HG02938 (cell line): ENCODE results near the gene CLEC16A.

Experiments
- ATAC-seq: cut with Tn5 transposase; IDR thresholded peaks from one replicate; pipeline ENCODE4 v1.9.1; 2021; ENCODE audit warnings: mild to moderate bottlenecking, moderate library complexity; ENCODE audit not compliant: unreplicated experiment

CLEC16A gene

GRCh38 chr16:11076259-11077018, 132.1 kb downstream of the CLEC16A start:
- ATAC-seq = peak; percentile 59

GRCh38 chr16:11078812-11079459, 134.6 kb downstream of the CLEC16A start:
- no peak for ATAC-seq

- ATAC-seq = no peak
These were observed 135.4 kb downstream of the CLEC16A start for GRCh38 chr16:11079652-11080187.

GRCh38 chr16:11080327-11080967, 136.1 kb downstream of the CLEC16A start:
- ATAC-seq = no peak

- no peak for ATAC-seq
These were observed 136.8 kb downstream of the CLEC16A start for GRCh38 chr16:11080999-11081630.

GRCh38 chr16:11082108-11082859, 137.9 kb downstream of the CLEC16A start:
- no peak for ATAC-seq

- no peak for ATAC-seq
These were observed 138.6 kb downstream of the CLEC16A start for GRCh38 chr16:11082860-11083388.

GRCh38 chr16:11084484-11084875, 140.1 kb downstream of the CLEC16A start:
- ATAC-seq = no peak

GRCh38 chr16:11084876-11085485, 140.6 kb downstream of the CLEC16A start:
- no peak for ATAC-seq

- ATAC-seq = no peak
These were observed 141.6 kb downstream of the CLEC16A start for GRCh38 chr16:11085916-11086315.

- ATAC-seq = no peak
These were observed 143.3 kb downstream of the CLEC16A start for GRCh38 chr16:11087691-11088073.

GRCh38 chr16:11088074-11088730, 143.8 kb downstream of the CLEC16A start:
- no peak for ATAC-seq

GRCh38 chr16:11088831-11089230, 144.5 kb downstream of the CLEC16A start:
- ATAC-seq = no peak

GRCh38 chr16:11089504-11090124, 145.2 kb downstream of the CLEC16A start:
- no peak for ATAC-seq

GRCh38 chr16:11090232-11090631, 145.9 kb downstream of the CLEC16A start:
- ATAC-seq = no peak

GRCh38 chr16:11091021-11091785, 146.8 kb downstream of the CLEC16A start:
- no peak for ATAC-seq

- no peak for ATAC-seq
These were observed 148.6 kb downstream of the CLEC16A start for GRCh38 chr16:11092788-11093571.
